SU-DHL-6 (cell line): ENCODE results near the gene HASPIN.

ENCODE experiments used
- CTCF ChIP-seq: fragments of 200-600 bp; sonication (generic); IDR thresholded peaks from one replicate; pipeline ENCODE4 v1.5.1; 2017; ENCODE audit warnings: antibody characterized with exemption, mild to moderate bottlenecking, low read length, moderate library complexity; ENCODE audit not compliant: insufficient read depth, poor library complexity, severe bottlenecking
- EZH2phosphoT487 ChIP-seq: fragments of 200-600 bp; sonication (generic), shearing (Covaris generic); conservative IDR thresholded peaks from 2 replicates; pipeline ENCODE4 v1.6.1; 2018; ENCODE audit warnings: mild to moderate bottlenecking, antibody characterized with exemption, low read length, moderate library complexity, mixed read lengths

DNA sequence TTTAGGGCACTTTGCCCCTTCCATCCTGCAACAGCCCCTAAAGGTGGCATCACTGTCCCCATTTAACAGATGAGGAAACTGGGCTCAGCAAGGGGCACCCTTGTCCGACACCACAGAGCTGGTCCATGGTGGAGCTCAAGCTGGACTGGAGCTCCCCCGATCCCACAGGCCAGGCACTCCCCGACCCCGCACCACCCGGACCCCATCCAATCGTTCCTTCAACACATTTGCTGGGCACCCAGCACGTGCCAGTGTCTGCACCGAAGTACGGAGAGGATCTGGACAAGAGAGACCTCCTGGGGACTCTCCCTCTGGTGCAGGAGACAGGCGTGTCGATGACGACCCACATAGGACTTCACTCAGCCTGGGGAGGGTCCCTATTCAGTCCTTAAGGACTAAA, 41.7 kb upstream of the HASPIN start:
- TF ChIP-seq CTCF, result no peak
- TF ChIP-seq EZH2phosphoT487, result no peak
